Right cardiac atrium (tissue), 5 donors: Measurements from ENCODE around the gene IL17RA. TPM values are rescaled to one million over a fixed set of nuclear protein-coding genes. Genes with fewer than 3 reads are reported as not detected.

Experiments used
- ATAC-seq, 2 donors: fragments of 200-7000 bp; cut with Tn5 transposase; one replicate each; pipeline versions ENCODE4 v1.8.0 to v1.9.1; 2020; ENCODE audit warnings: moderate library complexity in 2 of 2, mild to moderate bottlenecking in 1 of 2
- DNase-seq, 3 donors: peaks; one replicate each; pipeline ENCODE4 v3.0.0-alpha.2; 2020
- H3K27ac ChIP-seq: one replicate; pipeline ENCODE4 v1.5.1; 2013; ENCODE audit warnings: mild to moderate bottlenecking, low read length, control low read depth, moderate library complexity
- H3K27me3 ChIP-seq: one replicate; pipeline ENCODE4 v1.6.1; 2013; ENCODE audit not compliant: control insufficient read depth, insufficient read depth
- H3K4me1 ChIP-seq: one replicate; pipeline ENCODE4 v1.6.1; 2013; ENCODE audit warnings: low read length; ENCODE audit not compliant: control insufficient read depth, insufficient read depth
- H3K4me3 ChIP-seq: one replicate; pipeline ENCODE4 v1.5.1; 2013; ENCODE audit warnings: low read length, control low read depth
- H3K9me3 ChIP-seq: one replicate; pipeline ENCODE4 v1.6.1; 2013; ENCODE audit warnings: low read length; ENCODE audit not compliant: control insufficient read depth
- WGBS: extraction: QIAGEN DNeasy Blood & Tissue Kit; methylation state at CpG from one replicate; pipeline ENCODE4 v1.1.7; 2013; 5-methylcytosine and 5-hydroxymethylcytosine counted together
- intact Hi-C, 4 donors: fragments of 100-400 bp; cut with DNase I; formaldehyde crosslinking; loops; one replicate each; pipeline versions ENCODE4 v1.11.0 to v1.14.0; 2022 to 2023
- polyA plus RNA-seq: library from polyadenylated mRNA; stranded (reverse); fragments of 200-250 nt; gene quantifications from one replicate; pipeline ENCODE4 v1.2.3, GENCODE V29; 2013
- total RNA-seq, 4 donors: library from RNA; stranded (reverse); fragmentation: NEBNext Ultra II Directional; extraction: Animal tissue kit (Norgen Biotek cat#: 25700); gene quantifications; one replicate each; pipeline ENCODE4 v1.2.1, GENCODE V29; 2021
- donor health status: healthy with polysubstance abuse.
- donor health status: DM: no; HTN: yes; CAD: no.
- donor health status: DM: no; HTN: no; CAD: no.
- donor health status: DM: no; HTN: yes; CAD: no; lungs with severe emphysema.
- donor health status: DM: yes; HTN: yes; CAD: no.

Gene IL17RA
- total and polyA plus RNA-seq, 5 donors = 4.6 to 13.4 (median 11.8) TPM

- H3K9me3 ChIP-seq = no peaks in the 10 kb centered on the region
- H3K27me3 ChIP-seq = no peaks in the 10 kb centered on the region
- H3K27ac ChIP-seq = no peak overlapping the region
- H3K4me1 ChIP-seq = no peaks in the 10 kb centered on the region
- peak; percentile 72 to 80 for ATAC-seq
- WGBS = 27% methylated on average over 11 of the region's 11 CpGs
- DNase-seq = peak; percentile 53 to 70 (median 61)
- intact Hi-C loops = loop anchor here (2.0 to 10.0 kb wide), 4 partner anchors 123 to 141 kb away; no protein-coding TSS in a partner anchor
- H3K4me3 ChIP-seq = no peak overlapping the region
Observed at GRCh38 chr22:17057959-17058814, 26.6 kb upstream of the IL17RA start.

- Histone ChIP-seq H3K4me3 (no peak overlapping the region), H3K9me3 (no peaks in the 10 kb centered on the region), H3K27ac (no peak overlapping the region), H3K27me3 (no peaks in the 10 kb centered on the region), H3K4me1 (no peaks in the 10 kb centered on the region)
- ATAC-seq = no peak
- 30% methylated on average over 3 of the region's 3 CpGs for WGBS
- intact Hi-C loops = no loop called here
- DNase-seq = no peak
Observed at GRCh38 chr22:17060126-17060525, 24.7 kb upstream of the IL17RA start.

- no peaks in the 10 kb centered on the region for H3K9me3 ChIP-seq
- H3K27ac ChIP-seq = peak overlapping the region; percentile 49
- peak; percentile 60 to 82 (median 74) for DNase-seq
- peak; percentile 73 to 86 for ATAC-seq
- intact Hi-C loops = no loop called here
- no peaks in the 10 kb centered on the region for H3K27me3 ChIP-seq
- H3K4me3 ChIP-seq = no peak overlapping the region
- H3K4me1 ChIP-seq = no peaks in the 10 kb centered on the region
- 33% methylated on average over 8 of the region's 8 CpGs for WGBS
Observed at GRCh38 chr22:17063411-17064106, 21.2 kb upstream of the IL17RA start.

GRCh38 chr22:17064498-17065100 is 20.2 kb upstream of the IL17RA start:
- DNase-seq (peak in 1 of 3 donors; percentile 59), ATAC-seq (peak; percentile 8 to 50)
- no peak overlapping the region for H3K27ac ChIP-seq
- intact Hi-C loops = no loop called here
- H3K27me3 ChIP-seq = no peaks in the 10 kb centered on the region
- H3K9me3 ChIP-seq = no peaks in the 10 kb centered on the region
- H3K4me1 ChIP-seq = no peaks in the 10 kb centered on the region
- no peak overlapping the region for H3K4me3 ChIP-seq
- WGBS = 60% methylated on average over 7 of the region's 7 CpGs

GRCh38 chr22:17065433-17065832 is 19.4 kb upstream of the IL17RA start:
- Histone ChIP-seq H3K27me3 (no peaks in the 10 kb centered on the region), H3K4me1 (no peaks in the 10 kb centered on the region), H3K9me3 (no peaks in the 10 kb centered on the region), H3K27ac (no peak overlapping the region), H3K4me3 (no peak overlapping the region)
- WGBS = 62% methylated on average over 7 of the region's 7 CpGs
- DNase-seq (peak in 1 of 3 donors; percentile 42), ATAC-seq (no peak)
- intact Hi-C loops = no loop called here

- intact Hi-C loops = loop anchor here in 3 of 4 donors (5.0 to 10.0 kb wide), 4 partner anchors 102 to 429 kb away; no protein-coding TSS in a partner anchor
- no peak overlapping the region for H3K27ac ChIP-seq
- WGBS = 52% methylated on average over 1 of the region's 1 CpG
- H3K4me3 ChIP-seq = no peak overlapping the region
- no peak for ATAC-seq
- DNase-seq = no peak
- no peaks in the 10 kb centered on the region for H3K27me3 ChIP-seq
- no peaks in the 10 kb centered on the region for H3K4me1 ChIP-seq
- H3K9me3 ChIP-seq = no peaks in the 10 kb centered on the region
Observed at GRCh38 chr22:17072877-17073276, 11.9 kb upstream of the IL17RA start.

GRCh38 chr22:17074648-17075002 is 10.2 kb upstream of the IL17RA start:
- intact Hi-C loops = loop anchor here in 3 of 4 donors (5.0 to 10.0 kb wide), 4 partner anchors 100 to 428 kb away; no protein-coding TSS in a partner anchor
- H3K4me1 ChIP-seq = no peaks in the 10 kb centered on the region
- no peak for ATAC-seq

GRCh38 chr22:17077255-17077654 is 7.5 kb upstream of the IL17RA start:
- Histone ChIP-seq H3K4me3 (no peak overlapping the region), H3K9me3 (no peaks in the 10 kb centered on the region), H3K27me3 (no peaks in the 10 kb centered on the region), H3K4me1 (no peaks in the 10 kb centered on the region), H3K27ac (no peak overlapping the region)
- intact Hi-C loops = loop anchor here in 3 of 4 donors (5.0 to 10.0 kb wide), 4 partner anchors 98 to 425 kb away; no protein-coding TSS in a partner anchor
- ATAC-seq (no peak), DNase-seq (no peak)

More at GRCh38 chr22:17074648-17075002, 10.2 kb upstream of the IL17RA start:
- Histone ChIP-seq H3K27me3 (no peaks in the 10 kb centered on the region), H3K4me3 (no peak overlapping the region), H3K9me3 (no peaks in the 10 kb centered on the region), H3K27ac (no peak overlapping the region)
- DNase-seq = no peak

- H3K4me1 ChIP-seq = no peaks in the 10 kb centered on the region
- H3K4me3 ChIP-seq = no peak overlapping the region
- WGBS = 76% methylated on average over 4 of the region's 4 CpGs
- H3K9me3 ChIP-seq = no peaks in the 10 kb centered on the region
- no peak overlapping the region for H3K27ac ChIP-seq
- DNase-seq (no peak), ATAC-seq (no peak)
- intact Hi-C loops = loop anchor here in 3 of 4 donors (5.0 to 10.0 kb wide), 4 partner anchors 95 to 423 kb away; no protein-coding TSS in a partner anchor
- H3K27me3 ChIP-seq = no peaks in the 10 kb centered on the region
Observed at GRCh38 chr22:17079572-17079971, 5.2 kb upstream of the IL17RA start.

- ATAC-seq (no peak), DNase-seq (no peak)
- intact Hi-C loops = loop anchor here in 2 of 4 donors (10.0 kb wide), 2 partner anchors 82 to 422 kb away; no protein-coding TSS in a partner anchor
- no peak overlapping the region for H3K4me3 ChIP-seq
- 92% methylated on average over 5 of the region's 5 CpGs for WGBS
- peaks cover 2% of the 10 kb centered on the region for H3K4me1 ChIP-seq
- no peaks in the 10 kb centered on the region for H3K9me3 ChIP-seq
- no peak overlapping the region for H3K27ac ChIP-seq
- H3K27me3 ChIP-seq = no peaks in the 10 kb centered on the region
Observed at GRCh38 chr22:17083255-17083654, 1.5 kb upstream of the IL17RA start.
